ENCODE results near the gene PAGE5.

Gene PAGE5, protein sequence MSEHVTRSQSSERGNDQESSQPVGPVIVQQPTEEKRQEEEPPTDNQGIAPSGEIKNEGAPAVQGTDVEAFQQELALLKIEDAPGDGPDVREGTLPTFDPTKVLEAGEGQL

DNA sequence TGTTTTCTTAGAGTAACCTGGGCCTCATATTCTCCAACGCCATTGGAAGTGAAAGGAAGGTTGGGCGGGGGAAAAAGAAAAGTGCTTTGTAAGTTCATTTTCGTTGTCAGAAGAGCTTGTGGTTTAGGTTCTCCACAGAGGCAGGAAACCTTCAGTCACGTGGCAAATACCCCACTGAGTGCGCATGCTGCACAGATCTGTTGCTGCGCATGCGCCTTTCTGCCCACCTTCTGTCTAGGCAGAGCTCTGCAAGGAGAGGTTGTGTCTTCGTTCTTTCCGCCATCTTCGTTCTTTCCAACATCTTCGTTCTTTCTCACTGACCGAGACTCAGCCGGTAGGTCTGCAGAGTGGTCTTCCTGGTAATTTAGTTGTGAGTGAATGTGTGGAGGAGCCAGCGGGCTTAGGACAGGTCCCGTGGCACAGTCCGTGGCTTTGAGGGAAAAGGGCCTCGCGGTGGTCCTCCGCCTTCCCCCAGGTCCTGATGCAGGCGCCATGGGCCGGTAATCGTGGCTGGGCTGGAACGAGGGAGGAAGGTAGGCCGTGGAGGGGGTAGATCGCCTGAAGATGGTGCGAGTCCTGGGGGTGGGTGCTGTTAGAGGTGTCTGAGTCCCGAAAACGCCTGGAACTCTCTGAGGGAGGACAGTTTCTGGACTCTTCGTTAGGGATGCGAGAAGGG, at the start of gene PAGE5:
Gene PAGE5 (plus strand): TSS at position 228 of the 676 bp plus-strand sequence. CDS start 1,037 bp downstream, outside the sequence.
- DNase-seq (ENCODE audit: low read depth in 2 of 2), result no peak

DNA sequence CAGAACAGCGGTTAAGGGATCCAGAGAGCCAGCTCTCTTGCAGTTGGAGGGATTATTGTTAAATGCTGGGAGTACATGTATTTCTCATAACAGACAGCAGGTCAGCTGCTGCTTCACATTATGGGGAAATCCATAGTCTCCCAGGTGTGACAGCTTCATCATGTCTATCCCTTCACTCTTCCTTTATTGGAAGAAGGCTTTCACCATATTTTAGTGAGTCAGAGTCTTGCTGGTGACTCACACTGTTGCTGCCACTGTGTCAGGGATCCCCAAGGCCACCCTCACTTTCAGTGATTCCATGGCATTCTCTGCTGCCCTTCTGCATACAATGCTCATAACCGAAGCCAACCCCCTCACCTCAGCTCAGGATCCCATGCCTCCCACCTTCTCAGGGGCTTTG, 32.9 kb upstream of the PAGE5 start:
- no peak for DNase-seq (ENCODE audit: low read depth in 2 of 2)

DNA sequence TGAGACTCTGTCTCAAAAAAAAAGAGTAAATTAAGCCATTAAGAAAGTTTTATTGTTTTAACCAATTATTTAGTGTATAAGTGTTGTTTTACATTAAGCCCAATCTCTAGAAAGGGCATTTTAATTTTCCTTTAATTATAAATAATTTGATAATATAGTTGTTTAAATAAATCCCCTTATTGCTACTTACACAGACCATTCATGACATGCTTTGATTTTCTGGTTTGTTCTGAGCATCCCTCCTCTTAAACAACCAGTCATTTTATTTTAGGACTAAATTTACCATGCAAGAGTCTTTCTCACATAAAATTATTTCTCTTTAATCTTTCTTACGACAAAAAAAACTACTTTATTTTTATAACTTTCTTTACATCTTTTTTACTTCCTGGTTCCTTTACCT, 23.5 kb upstream of the PAGE5 start:
- DNase-seq (ENCODE audit: low read depth in 2 of 2), result no peak

DNA sequence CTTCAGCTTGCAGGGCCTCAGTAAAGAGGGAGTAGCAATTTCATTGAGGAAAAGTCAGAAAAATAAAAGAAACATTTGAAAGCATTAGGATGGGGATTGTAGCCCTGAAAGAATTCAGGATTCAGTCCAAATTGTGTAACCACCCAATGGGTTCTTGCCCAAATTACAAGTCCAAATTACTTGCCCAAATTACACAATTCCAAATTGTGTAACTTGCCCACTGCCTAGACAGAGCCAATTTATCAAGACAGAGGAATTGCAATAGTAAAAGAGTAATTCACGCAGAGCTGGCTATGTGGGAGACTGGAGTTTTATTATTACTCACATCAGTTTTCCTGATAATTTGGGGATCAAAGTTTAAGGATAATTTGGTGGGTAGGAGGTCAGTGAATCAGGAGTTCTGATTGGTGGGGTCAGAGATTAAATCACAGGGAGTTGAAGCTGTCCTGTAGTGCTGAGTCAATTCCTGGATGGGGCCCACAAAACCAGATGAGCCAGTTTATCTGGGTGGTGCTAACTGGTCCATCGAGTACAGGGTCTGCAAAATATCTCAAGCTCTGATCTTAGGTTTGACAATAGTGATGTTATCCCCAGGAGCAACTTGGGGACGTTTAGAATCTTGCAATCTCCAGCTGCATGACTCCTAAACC, 18.1 kb upstream of the PAGE5 start:
- DNase-seq (ENCODE audit: low read depth in 2 of 2), result no peak

DNA sequence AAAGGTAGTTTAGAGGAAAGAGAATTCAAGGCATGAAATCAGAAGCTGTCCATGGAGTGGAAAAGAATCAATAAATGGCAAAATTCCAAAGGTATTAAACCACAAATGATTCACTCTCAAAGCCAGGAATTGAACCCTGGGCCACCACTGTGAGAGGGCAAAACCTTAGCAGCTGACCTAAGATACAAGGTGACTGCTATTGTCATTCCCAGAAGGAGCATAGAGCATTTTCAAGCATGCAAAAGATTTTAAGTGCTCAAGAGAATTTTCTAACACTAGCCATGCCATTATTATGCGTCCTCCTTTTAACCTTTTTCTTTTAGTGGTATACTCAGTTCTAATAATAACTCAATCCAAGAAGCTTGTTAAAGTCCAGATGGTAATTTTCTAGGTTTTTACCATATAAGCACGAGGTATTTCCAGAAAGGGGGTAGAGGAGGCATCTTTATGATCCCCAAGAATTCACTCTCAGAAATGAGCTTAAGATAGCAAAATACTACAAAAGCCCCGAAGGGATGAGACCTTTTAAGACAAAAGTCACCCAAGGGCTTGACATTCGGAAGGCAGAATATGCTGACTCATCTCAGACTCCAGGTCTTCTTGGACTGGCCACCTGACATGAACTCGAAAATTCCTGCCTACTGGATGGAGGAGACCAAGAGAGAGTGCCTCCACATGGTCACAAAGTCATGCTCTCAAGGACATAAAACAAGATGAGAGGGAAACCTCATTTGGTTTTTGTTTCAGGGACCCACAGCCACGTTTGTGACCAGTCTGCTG, 13.8 kb upstream of the PAGE5 start:
- DNase-seq (ENCODE audit: low read depth in 2 of 2), result no peak

DNA sequence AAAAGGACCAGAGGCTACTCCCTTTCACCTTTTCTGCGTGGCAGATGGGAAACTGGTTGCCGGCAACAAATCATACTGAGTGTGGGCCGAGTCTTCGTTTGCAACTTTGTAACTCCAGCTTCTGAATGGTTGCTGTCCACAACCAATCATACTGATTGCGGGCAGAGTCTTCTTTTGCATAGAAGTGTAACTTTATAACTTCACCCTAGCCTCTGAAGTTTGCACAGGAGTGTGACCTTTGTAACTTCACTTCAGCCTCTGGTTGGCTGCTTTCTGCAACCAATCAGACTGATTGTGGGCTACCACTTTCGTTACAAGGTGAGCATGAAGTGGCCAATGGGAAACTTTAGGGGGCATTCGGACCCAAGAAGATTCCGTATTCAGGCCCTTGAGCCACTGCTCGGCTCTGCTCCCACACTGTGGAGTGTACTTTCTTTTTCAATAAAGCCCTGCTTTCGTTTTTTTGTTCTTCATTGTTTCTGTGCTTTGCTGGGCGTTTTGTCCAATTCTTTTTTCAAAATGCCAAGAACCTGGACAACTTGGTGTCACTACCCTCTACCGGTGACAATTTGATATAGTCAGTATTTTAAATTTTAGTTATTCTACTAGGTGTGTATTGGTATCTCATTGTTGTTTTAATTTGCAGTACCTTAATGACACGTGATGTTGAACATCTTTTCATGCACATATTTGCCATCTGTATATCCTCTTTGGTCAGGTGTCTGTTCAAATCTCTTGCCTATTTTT, 9.0 kb upstream of the PAGE5 start:
- DNase-seq (ENCODE audit: low read depth in 2 of 2), result no peak

DNA sequence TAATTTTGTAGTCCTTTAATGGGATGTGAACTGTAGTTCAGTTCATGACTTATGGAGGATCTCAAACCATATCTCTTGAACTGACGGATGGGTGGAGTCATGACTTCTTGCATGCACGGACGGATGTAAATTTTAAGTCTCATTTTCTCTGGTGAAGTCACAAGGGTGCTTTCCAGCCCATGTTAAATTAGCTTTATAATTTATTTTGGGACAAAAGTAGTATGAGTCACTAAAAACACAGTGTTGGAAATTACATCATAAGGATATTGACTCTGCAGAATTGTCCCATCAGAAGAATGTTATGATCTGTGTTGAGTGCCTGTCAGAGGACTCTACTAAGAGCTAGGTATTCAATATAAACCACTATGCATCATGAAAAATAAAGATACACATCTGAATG, 6.8 kb upstream of the PAGE5 start:
- DNase-seq (ENCODE audit: low read depth in 2 of 2), result no peak

DNA sequence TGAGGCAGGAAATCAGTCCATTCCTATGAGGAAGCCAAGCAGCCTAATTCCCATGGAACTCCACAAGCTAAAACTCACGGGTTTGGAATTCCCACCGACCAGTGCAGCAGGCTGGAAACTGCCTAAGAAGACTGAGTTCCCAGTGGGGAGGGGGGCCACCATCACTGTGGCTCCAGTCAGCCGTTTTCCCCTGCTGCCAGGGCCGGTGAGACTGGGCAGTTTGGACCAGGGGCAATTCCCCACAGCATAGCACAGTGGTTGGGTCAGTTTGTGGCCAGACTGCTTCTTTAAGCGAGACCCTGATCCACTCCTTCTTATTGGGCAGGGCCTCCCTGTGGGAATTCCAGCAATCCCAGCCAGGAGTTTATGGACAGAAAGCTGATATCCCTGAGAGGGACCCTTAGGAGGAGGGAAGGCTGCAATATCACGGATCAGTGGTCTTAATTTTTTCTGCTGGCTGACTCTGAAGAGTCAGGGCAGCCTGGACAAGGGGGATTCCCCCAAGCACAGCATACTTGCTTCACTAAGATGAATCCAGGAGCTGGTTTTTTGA, 20.7 kb downstream of the PAGE5 start:
- DNase-seq (ENCODE audit: low read depth in 2 of 2), result no peak

DNA sequence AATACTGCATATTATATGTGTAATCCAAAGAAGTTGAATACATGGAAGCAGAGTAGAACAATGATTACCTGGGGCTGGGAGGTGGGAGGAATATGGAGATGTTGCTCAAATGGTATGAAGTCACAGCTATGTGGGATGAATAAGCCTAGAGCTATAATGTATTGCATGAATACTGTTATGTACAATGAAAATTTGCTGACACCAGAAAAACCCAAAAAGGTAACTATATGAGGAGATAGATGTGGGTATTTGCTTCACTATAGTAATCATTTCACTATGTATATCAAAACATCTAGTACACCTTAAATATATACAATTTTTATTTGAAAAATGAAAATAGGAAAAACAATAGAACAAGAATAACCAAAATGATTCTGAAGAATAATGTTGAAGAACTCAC, 33.4 kb downstream of the PAGE5 start:
- DNase-seq (ENCODE audit: low read depth in 2 of 2), result no peak

DNA sequence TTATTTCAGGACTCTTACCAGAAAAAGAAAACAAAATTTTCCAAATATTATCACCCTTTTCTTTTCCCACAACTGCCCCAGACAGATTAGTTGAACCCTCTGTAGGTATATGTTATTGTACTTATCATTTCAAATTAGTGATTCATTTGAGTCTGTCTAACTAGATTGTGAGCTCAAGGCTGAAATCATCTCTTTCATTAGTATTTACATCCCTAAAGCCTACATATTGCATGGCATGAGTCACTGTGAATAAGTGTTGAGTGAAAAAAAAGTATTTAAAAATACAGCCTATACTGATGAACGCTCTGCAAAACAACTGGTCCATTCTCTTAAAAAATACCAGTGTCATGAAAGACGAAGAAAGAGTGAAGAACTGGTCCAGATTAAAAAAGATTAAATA, 40.7 kb downstream of the PAGE5 start:
- DNase-seq (ENCODE audit: low read depth in 2 of 2), result no peak

DNA sequence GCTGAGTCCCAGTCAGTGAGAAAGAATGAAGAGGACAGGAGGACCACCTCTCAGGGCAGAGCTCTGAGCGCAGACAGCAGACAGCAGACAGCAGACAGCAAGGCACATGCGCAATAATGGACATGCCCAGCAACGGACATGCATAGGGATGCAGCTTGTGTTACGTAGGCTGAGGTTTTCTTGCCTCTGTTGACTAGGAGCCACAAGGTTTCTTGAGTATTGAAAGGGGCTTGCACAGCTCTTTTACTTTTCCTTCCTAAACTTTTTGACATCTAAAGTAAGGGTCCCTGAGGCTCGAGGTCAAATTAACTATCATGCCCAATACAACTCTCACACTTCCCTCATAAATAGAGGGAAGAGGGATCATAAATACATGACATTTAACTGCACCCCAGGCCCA, 44.7 kb downstream of the PAGE5 start, which contains the start of gene PAGE3:
Gene PAGE3 (minus strand): TSS at position 101 of the 400 bp plus-strand sequence. CDS start 1,013 bp downstream, outside the sequence.
- DNase-seq (ENCODE audit: low read depth in 2 of 2), result no peak

Measured in stimulated activated CD8-positive, alpha-beta memory T cell treated with anti-CD3 and anti-CD28 coated beads, Interleukin-15, amount 100 ng/mL, for 4 hours (primary cell).